Ovary (tissue), 10 donors: ENCODE measurements around the gene ATP6V1C2. TPM values are rescaled to one million over a fixed set of nuclear protein-coding genes. Genes with fewer than 3 reads are reported as not detected.

ENCODE experiments used
- DNase-seq, 5 donors: peaks; one replicate each; pipeline ENCODE4 v3.0.0-alpha.2; 2019 to 2020
- H3K27ac ChIP-seq, 2 donors: fragments of 200-600 bp; one replicate each; pipeline versions ENCODE4 v1.5.1 to v1.8.0; 2019 to 2022
- H3K27me3 ChIP-seq: fragments of 200-600 bp; one replicate; pipeline ENCODE4 v1.8.0; 2022
- H3K36me3 ChIP-seq: fragments of 200-600 bp; sonication (generic); one replicate; pipeline ENCODE4 v1.5.1; 2019
- H3K4me1 ChIP-seq: one replicate; pipeline ENCODE4 v1.8.1; 2013; ENCODE audit warnings: mild to moderate bottlenecking, moderate library complexity; ENCODE audit not compliant: insufficient read depth
- H3K4me3 ChIP-seq: fragments of 200-600 bp; sonication (generic); one replicate; pipeline ENCODE4 v1.5.1; 2017
- H3K9me3 ChIP-seq, 2 donors: fragments of 200-600 bp in 1 of 2; sonication (generic) in 1 of 2; one replicate each; pipeline versions ENCODE4 v1.5.1 to v1.8.1; 2013 to 2019; ENCODE audit warnings: mild to moderate bottlenecking in 1 of 2, moderate library complexity in 1 of 2
- CTCF ChIP-seq, 3 donors: fragments of 450-650 bp in 2 of 3; fragments of 200-600 bp in 1 of 3; IDR thresholded peaks; one replicate each; pipeline versions ENCODE4 v1.5.1 to v1.8.0; 2016 to 2022; ENCODE audit warnings: antibody characterized with exemption in 3 of 3, mild to moderate bottlenecking in 1 of 3
- EP300 ChIP-seq: sonication (generic); formaldehyde crosslinking; IDR thresholded peaks from one replicate; pipeline ENCODE4 v1.6.1; 2017; ENCODE audit warnings: antibody characterized with exemption
- POLR2A ChIP-seq: fragments of 450-650 bp; IDR thresholded peaks from one replicate; pipeline ENCODE4 v1.6.1; 2017; ENCODE audit warnings: antibody characterized with exemption, mild to moderate bottlenecking, moderate library complexity
- WGBS, 3 donors: extraction: QIAGEN DNeasy Blood & Tissue Kit in 1 of 3; methylation state at CpG; one replicate each; pipeline versions ENCODE4 v1.1.5 to v1.1.7; 2013 to 2017; 5-methylcytosine and 5-hydroxymethylcytosine counted together
- intact Hi-C, 4 donors: fragments of 100-400 bp; cut with DNase I; formaldehyde crosslinking; loops; one replicate each; pipeline versions ENCODE4 v1.11.0 to v1.15.1; 2022 to 2023
- long read RNA-seq, 3 donors: library from polyadenylated mRNA in 2 of 3; unstranded in 2 of 3; transcript quantifications; one replicate each; pipeline ENCODE4 v2.0.0 and lab custom pipeline, GENCODE V29; 2021 to 2026
- polyA plus RNA-seq, 2 donors: library from polyadenylated mRNA; stranded (reverse); fragments of 200-250 nt in 1 of 2; fragments of 350-450 nt in 1 of 2; fragmentation: Illumina TruSeq in 1 of 2; extraction: RNeasy Lipid Tissue Mini Kit (QIAGEN cat#74804) in 1 of 2; gene quantifications; one replicate each; pipeline ENCODE4 v1.2.3, GENCODE V29; 2013 to 2014
- total RNA-seq, 7 donors: library from RNA; depleted of rRNA in 2 of 7; stranded (reverse); fragments of >200 nt in 2 of 7; fragmentation: NEBNext Ultra II Directional in 3 of 7; extraction: Animal tissue kit (Norgen Biotek cat#: 25700) in 3 of 7; gene quantifications; one replicate each; pipeline versions ENCODE4 v1.1.0 to v1.2.4, GENCODE V29; 2016 to 2023
- donor health status: DM: no; HTN: no; CAD: no; lungs with moderate emphysema.
- donor health status: DM: no; HTN: no; CAD: no.
- donor health status: Bipolar disorder and iron deficiency.
- donor health status: DM: yes; HTN: yes; CAD: no.
- donor health status: DM: no; HTN: no; CAD: no.
- donor health status: DM: yes; HTN: yes; CAD: no.

Gene ATP6V1C2
- total RNA-seq (10 to 100 TPM in 1 of 7 donors, 1 to 10 TPM in 2, under 1 TPM in 2, not detected in 2; 0.17 to 10.8 (median 1.3) TPM), polyA plus RNA-seq (under 1 TPM; 0.40 to 0.48 TPM)
- long read RNA-seq, donor 1, partial matches to known transcripts, result 0 of 1 reads
- long read RNA-seq, donor 1, other reads (novel, unspliced or antisense), result 1 of 1 reads
- long read RNA-seq, donor 2, partial matches to known transcripts, result 194 of 331 reads
- long read RNA-seq, donor 2, other reads (novel, unspliced or antisense), result 133 of 331 reads
- long read RNA-seq, donor 3, partial matches to known transcripts, result 0 of 2 reads
- long read RNA-seq, donor 3, other reads (novel, unspliced or antisense), result 2 of 2 reads

- intact Hi-C loops, result no loop called here
- Histone ChIP-seq H3K27ac (no peak within 1 kb of the TSS), H3K36me3 (no peaks in the 10 kb centered on the region), H3K27me3 (no peaks in the 10 kb centered on the region), H3K4me1 (peaks cover 8% of the 10 kb centered on the region), H3K4me3 (peak within 1 kb of the TSS; percentile 21), H3K9me3 (no peaks in the 10 kb centered on the region)
- DNase-seq, result no peak
- TF ChIP-seq POLR2A, result no peak
- TF ChIP-seq EP300, result no peak
- no peak for TF ChIP-seq CTCF (IDR thresholded peaks at IDR 0.05)
- WGBS, 3 donors, result 0 to 1% (median 0%) methylated on average over 39 to 99 of the region's 99 CpGs
These were observed at the start of gene ATP6V1C2 for GRCh38 chr2:10721396-10722251. TSS of gene ATP6V1C2 (plus strand) at chr2:10721630. CDS start at chr2:10722850, 1,220 bp downstream.

GRCh38 chr2:10675131-10675530 is 46.3 kb upstream of the ATP6V1C2 start:
- no peak for TF ChIP-seq EP300
- no peak for TF ChIP-seq CTCF (IDR thresholded peaks at IDR 0.05)
- TF ChIP-seq POLR2A, result no peak
- Histone ChIP-seq H3K4me1 (no peaks in the 10 kb centered on the region), H3K27me3 (no peaks in the 10 kb centered on the region), H3K4me3 (no peak overlapping the region), H3K9me3 (no peaks in the 10 kb centered on the region), H3K27ac (no peak overlapping the region), H3K36me3 (no peaks in the 10 kb centered on the region)
- intact Hi-C loops, result no loop called here
- DNase-seq, result no peak
- WGBS, 3 donors, result 74 to 79% (median 75%) methylated on average over 1 of the region's 1 CpG

- 97 to 98% (median 97%) methylated on average over 1 of the region's 1 CpG for WGBS, 3 donors
- Histone ChIP-seq H3K4me3 (no peak overlapping the region), H3K9me3 (no peaks in the 10 kb centered on the region), H3K4me1 (no peaks in the 10 kb centered on the region), H3K36me3 (no peaks in the 10 kb centered on the region), H3K27ac (no peak overlapping the region), H3K27me3 (no peaks in the 10 kb centered on the region)
- TF ChIP-seq EP300, result no peak
- no peak for DNase-seq
- intact Hi-C loops, result no loop called here
These were observed 43.2 kb upstream of the ATP6V1C2 start for GRCh38 chr2:10678225-10678624.

- no peaks in the 10 kb centered on the region for H3K9me3 ChIP-seq
- no peak for DNase-seq
- TF ChIP-seq EP300, result no peak
- TF ChIP-seq POLR2A, result no peak
- H3K27ac ChIP-seq, result no peak overlapping the region
- no peaks in the 10 kb centered on the region for H3K4me1 ChIP-seq
- no peaks in the 10 kb centered on the region for H3K27me3 ChIP-seq
- WGBS, 3 donors, result 42 to 91% (median 85%) methylated on average over 1 of the region's 1 CpG
- H3K36me3 ChIP-seq, result no peaks in the 10 kb centered on the region
- intact Hi-C loops, result no loop called here
- H3K4me3 ChIP-seq, result no peak overlapping the region
These were observed 41.2 kb upstream of the ATP6V1C2 start for GRCh38 chr2:10680214-10680613.

GRCh38 chr2:10680957-10681356 is 40.5 kb upstream of the ATP6V1C2 start:
- TF ChIP-seq POLR2A (no peak), EP300 (no peak), CTCF (IDR thresholded peaks at IDR 0.05) (no peak)
- Histone ChIP-seq H3K4me3 (no peak overlapping the region), H3K4me1 (no peaks in the 10 kb centered on the region), H3K9me3 (no peaks in the 10 kb centered on the region), H3K36me3 (no peaks in the 10 kb centered on the region), H3K27ac (no peak overlapping the region), H3K27me3 (no peaks in the 10 kb centered on the region)
- 86 to 87% (median 87%) methylated on average over 2 of the region's 2 CpGs for WGBS, 3 donors
- DNase-seq, result no peak
- intact Hi-C loops, result no loop called here
